Osteocyte (in vitro differentiated cells): ENCODE measurements around the gene TBK1. TPM values are rescaled to one million over a fixed set of nuclear protein-coding genes. Genes with fewer than 3 reads are reported as not detected.
A peak's percentile ranks its signal among the peaks of the same experiment; 100 is the strongest.

Source experiments
- DNase-seq: peaks from one replicate; pipeline ENCODE4 v3.0.0; 2021; ENCODE audit warnings: mixed read lengths; ENCODE audit not compliant: unreplicated experiment; ENCODE audit errors: extremely low spot score
- H3K27ac Mint-ChIP-seq: one replicate; pipeline ENCODE4 v1.8.0; 2021; ENCODE audit warnings: mild to moderate bottlenecking, mixed read lengths; ENCODE audit not compliant: unreplicated experiment
- H3K27me3 Mint-ChIP-seq: one replicate; pipeline ENCODE4 v1.8.0; 2021; ENCODE audit warnings: mixed read lengths; ENCODE audit not compliant: unreplicated experiment
- H3K36me3 Mint-ChIP-seq: one replicate; pipeline ENCODE4 v1.8.0; 2021; ENCODE audit warnings: mixed read lengths; ENCODE audit not compliant: unreplicated experiment
- H3K4me1 Mint-ChIP-seq: one replicate; pipeline ENCODE4 v1.8.0; 2021; ENCODE audit warnings: mixed read lengths; ENCODE audit not compliant: unreplicated experiment
- H3K4me3 Mint-ChIP-seq: one replicate; pipeline ENCODE4 v1.8.0; 2021; ENCODE audit warnings: mild to moderate bottlenecking, moderate library complexity, mixed read lengths; ENCODE audit not compliant: unreplicated experiment
- H3K9me3 Mint-ChIP-seq: one replicate; pipeline ENCODE4 v1.8.0; 2021; ENCODE audit warnings: mixed read lengths; ENCODE audit not compliant: unreplicated experiment
- total RNA-seq: library from RNA; stranded (reverse); gene quantifications from 2 replicates; pipeline ENCODE4 v1.2.1, GENCODE V29; 2021
- TF ChIP-seq, protein P1 (sequence below): fragments of 200-600 bp; sonication (generic); IDR thresholded peaks from 2 replicates; pipeline ENCODE4 v1.5.0; 2021; ENCODE audit warnings: antibody characterized with exemption, mild to moderate bottlenecking, moderate library complexity

The TBK1 gene
- total RNA-seq, 1 donor from 2014 or later: 22.2 TPM

- H3K4me3 Mint-ChIP-seq: no peak overlapping the region
- no peaks in the 10 kb centered on the region for H3K4me1 Mint-ChIP-seq
- no peaks in the 10 kb centered on the region for H3K9me3 Mint-ChIP-seq
- DNase-seq: no peak
- no peak overlapping the region for H3K27ac Mint-ChIP-seq
- peaks cover 75% of the 10 kb centered on the region for H3K36me3 Mint-ChIP-seq
- TF ChIP-seq, protein P1, sequence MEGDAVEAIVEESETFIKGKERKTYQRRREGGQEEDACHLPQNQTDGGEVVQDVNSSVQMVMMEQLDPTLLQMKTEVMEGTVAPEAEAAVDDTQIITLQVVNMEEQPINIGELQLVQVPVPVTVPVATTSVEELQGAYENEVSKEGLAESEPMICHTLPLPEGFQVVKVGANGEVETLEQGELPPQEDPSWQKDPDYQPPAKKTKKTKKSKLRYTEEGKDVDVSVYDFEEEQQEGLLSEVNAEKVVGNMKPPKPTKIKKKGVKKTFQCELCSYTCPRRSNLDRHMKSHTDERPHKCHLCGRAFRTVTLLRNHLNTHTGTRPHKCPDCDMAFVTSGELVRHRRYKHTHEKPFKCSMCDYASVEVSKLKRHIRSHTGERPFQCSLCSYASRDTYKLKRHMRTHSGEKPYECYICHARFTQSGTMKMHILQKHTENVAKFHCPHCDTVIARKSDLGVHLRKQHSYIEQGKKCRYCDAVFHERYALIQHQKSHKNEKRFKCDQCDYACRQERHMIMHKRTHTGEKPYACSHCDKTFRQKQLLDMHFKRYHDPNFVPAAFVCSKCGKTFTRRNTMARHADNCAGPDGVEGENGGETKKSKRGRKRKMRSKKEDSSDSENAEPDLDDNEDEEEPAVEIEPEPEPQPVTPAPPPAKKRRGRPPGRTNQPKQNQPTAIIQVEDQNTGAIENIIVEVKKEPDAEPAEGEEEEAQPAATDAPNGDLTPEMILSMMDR: no peak
- H3K27me3 Mint-ChIP-seq: no peaks in the 10 kb centered on the region
These were observed 32.2 kb upstream of the TBK1 start for GRCh38 chr12:64419696-64420095.

DNA sequence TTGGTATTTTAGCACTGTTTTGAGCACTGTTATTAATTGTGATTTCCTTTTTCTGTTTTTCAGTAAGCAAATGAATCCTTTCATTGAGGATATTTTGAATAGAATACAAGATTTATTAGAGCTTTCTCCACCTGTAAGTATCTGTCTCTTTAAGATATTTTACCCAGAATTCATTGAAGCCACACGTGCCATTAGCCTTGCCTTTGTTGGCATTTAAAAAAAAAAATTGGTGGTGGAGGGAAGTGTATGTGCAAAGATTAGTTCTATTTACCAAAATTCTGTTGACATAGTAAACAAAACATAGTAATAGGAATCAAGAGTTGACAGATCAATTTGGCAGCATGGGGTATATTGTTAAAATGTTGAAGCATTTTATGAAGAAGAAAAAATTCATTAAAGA lies 23.9 kb upstream of the TBK1 start:
- peaks cover 70% of the 10 kb centered on the region for H3K36me3 Mint-ChIP-seq
- TF ChIP-seq, protein P1: no peak
- DNase-seq: no peak

GRCh38 chr12:64428956-64429355 lies 23.0 kb upstream of the TBK1 start:
- Mint-ChIP-seq H3K4me3 (no peak overlapping the region), H3K9me3 (no peaks in the 10 kb centered on the region), H3K36me3 (peaks cover 69% of the 10 kb centered on the region), H3K4me1 (peaks cover 4% of the 10 kb centered on the region), H3K27ac (no peak overlapping the region), H3K27me3 (no peaks in the 10 kb centered on the region)
- no peak for DNase-seq
- TF ChIP-seq, protein P1: no peak

More for the DNA sequence above, 23.9 kb upstream of the TBK1 start:
- Mint-ChIP-seq H3K4me1 (peaks cover 4% of the 10 kb centered on the region), H3K27ac (no peak overlapping the region), H3K27me3 (no peaks in the 10 kb centered on the region), H3K4me3 (no peak overlapping the region), H3K9me3 (no peaks in the 10 kb centered on the region)

DNA sequence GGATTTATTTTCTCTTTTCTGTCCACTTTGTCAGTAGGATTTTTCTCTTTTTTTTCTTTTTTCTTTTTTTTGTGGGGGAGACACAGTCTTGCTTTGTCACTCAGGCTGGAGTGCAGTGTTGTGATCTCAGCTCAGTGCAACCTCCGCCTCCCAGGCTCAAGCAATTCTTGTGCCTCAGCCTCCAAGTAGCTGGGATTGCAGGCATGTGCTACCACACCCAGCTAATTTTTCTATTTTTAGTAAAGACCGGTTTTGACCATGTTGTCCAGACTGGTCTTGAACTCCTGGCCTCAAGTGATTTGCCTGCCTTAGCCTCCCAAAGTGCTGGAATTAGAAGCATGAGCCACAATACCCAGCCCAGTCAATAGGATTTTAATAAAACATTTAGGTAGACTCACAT lies 21.0 kb upstream of the TBK1 start:
- no peaks in the 10 kb centered on the region for H3K9me3 Mint-ChIP-seq
- no peak for DNase-seq
- H3K27ac Mint-ChIP-seq: peak overlapping the region; percentile 38
- H3K4me3 Mint-ChIP-seq: no peak overlapping the region
- peaks cover 70% of the 10 kb centered on the region for H3K36me3 Mint-ChIP-seq
- peaks cover 4% of the 10 kb centered on the region for H3K4me1 Mint-ChIP-seq
- TF ChIP-seq, protein P1: no peak
- no peaks in the 10 kb centered on the region for H3K27me3 Mint-ChIP-seq

DNA sequence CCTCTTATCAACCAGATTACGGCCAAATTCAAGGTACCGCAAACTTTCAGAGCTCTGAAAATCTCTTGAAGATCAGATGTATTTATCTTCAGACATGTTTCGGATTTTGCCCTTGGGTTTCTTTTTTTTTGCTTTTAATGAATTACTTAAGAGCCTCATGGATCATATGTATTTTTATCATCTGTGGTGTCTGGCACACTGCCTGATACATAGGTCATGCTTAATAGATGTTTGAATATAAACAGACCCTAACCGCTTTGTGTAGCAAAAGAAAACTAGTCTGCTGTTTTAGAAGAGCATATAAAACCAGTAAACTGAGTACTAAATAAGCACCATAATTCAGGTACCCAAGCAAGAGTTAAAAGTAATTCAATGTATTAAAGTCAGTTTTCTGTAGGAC lies 20.1 kb upstream of the TBK1 start:
- no peaks in the 10 kb centered on the region for H3K27me3 Mint-ChIP-seq
- H3K4me3 Mint-ChIP-seq: no peak overlapping the region
- peaks cover 75% of the 10 kb centered on the region for H3K36me3 Mint-ChIP-seq
- H3K4me1 Mint-ChIP-seq: peaks cover 4% of the 10 kb centered on the region
- TF ChIP-seq, protein P1: no peak
- no peak overlapping the region for H3K27ac Mint-ChIP-seq
- H3K9me3 Mint-ChIP-seq: no peaks in the 10 kb centered on the region
- DNase-seq: no peak
